T-helper 22 cell (primary cell): ENCODE measurements around the gene MAB21L2.

Source experiments
- DNase-seq: peaks from one replicate; pipeline ENCODE4 v3.0.0-alpha.2; 2020; ENCODE audit warnings: low read depth

MAB21L2 gene

GRCh38 chr4:150577796-150578195 is 4.2 kb upstream of the MAB21L2 start:
- no peak for DNase-seq

GRCh38 chr4:150578745-150579501 is 3.0 kb upstream of the MAB21L2 start:
- no peak for DNase-seq

- no peak for DNase-seq
Measured at GRCh38 chr4:150579551-150580234, 2.3 kb upstream of the MAB21L2 start.

GRCh38 chr4:150580306-150580705 is 1.6 kb upstream of the MAB21L2 start:
- no peak for DNase-seq

- DNase-seq, result no peak
Measured at GRCh38 chr4:150581056-150581605, 820 bp upstream of the MAB21L2 start.

- DNase-seq, result no peak
Measured at GRCh38 chr4:150581641-150582051, 305 bp upstream of the MAB21L2 start.

GRCh38 chr4:150582873-150583286 is 929 bp downstream of the MAB21L2 start:
- DNase-seq, result no peak

GRCh38 chr4:150583287-150584110 is 1.5 kb downstream of the MAB21L2 start:
- DNase-seq, result no peak

- DNase-seq, result no peak
Measured at GRCh38 chr4:150584111-150584915, 2.4 kb downstream of the MAB21L2 start.

GRCh38 chr4:150585611-150586010 is 3.7 kb downstream of the MAB21L2 start:
- DNase-seq, result no peak

GRCh38 chr4:150586162-150586810 is 4.3 kb downstream of the MAB21L2 start:
- no peak for DNase-seq

- DNase-seq, result no peak
Measured at GRCh38 chr4:150588316-150588715, 6.4 kb downstream of the MAB21L2 start.

GRCh38 chr4:150589157-150589556 is 7.2 kb downstream of the MAB21L2 start:
- no peak for DNase-seq

GRCh38 chr4:150590631-150591030 is 8.7 kb downstream of the MAB21L2 start:
- DNase-seq, result no peak

- no peak for DNase-seq
Measured at GRCh38 chr4:150591406-150591805, 9.5 kb downstream of the MAB21L2 start.

- no peak for DNase-seq
Measured at GRCh38 chr4:150591904-150592303, 10.0 kb downstream of the MAB21L2 start.

- no peak for DNase-seq
Measured at GRCh38 chr4:150593996-150594395, 12.0 kb downstream of the MAB21L2 start.

- no peak for DNase-seq
Measured at GRCh38 chr4:150598909-150599308, 17.0 kb downstream of the MAB21L2 start.

- DNase-seq, result no peak
Measured at GRCh38 chr4:150599547-150599946, 17.6 kb downstream of the MAB21L2 start.

- DNase-seq, result no peak
Measured at GRCh38 chr4:150600812-150601445, 19.0 kb downstream of the MAB21L2 start.

- DNase-seq, result no peak
Measured at GRCh38 chr4:150609131-150609530, 27.2 kb downstream of the MAB21L2 start.
